HG02759 (cell line): ENCODE measurements around the gene CTNNA1.
A peak's percentile ranks its signal among the peaks of the same experiment; 100 is the strongest.

Experiments
- ATAC-seq: cut with Tn5 transposase; IDR thresholded peaks from one replicate; pipeline ENCODE4 v1.9.1; 2021; ENCODE audit warnings: mild to moderate bottlenecking, moderate library complexity; ENCODE audit not compliant: unreplicated experiment

The CTNNA1 gene

DNA sequence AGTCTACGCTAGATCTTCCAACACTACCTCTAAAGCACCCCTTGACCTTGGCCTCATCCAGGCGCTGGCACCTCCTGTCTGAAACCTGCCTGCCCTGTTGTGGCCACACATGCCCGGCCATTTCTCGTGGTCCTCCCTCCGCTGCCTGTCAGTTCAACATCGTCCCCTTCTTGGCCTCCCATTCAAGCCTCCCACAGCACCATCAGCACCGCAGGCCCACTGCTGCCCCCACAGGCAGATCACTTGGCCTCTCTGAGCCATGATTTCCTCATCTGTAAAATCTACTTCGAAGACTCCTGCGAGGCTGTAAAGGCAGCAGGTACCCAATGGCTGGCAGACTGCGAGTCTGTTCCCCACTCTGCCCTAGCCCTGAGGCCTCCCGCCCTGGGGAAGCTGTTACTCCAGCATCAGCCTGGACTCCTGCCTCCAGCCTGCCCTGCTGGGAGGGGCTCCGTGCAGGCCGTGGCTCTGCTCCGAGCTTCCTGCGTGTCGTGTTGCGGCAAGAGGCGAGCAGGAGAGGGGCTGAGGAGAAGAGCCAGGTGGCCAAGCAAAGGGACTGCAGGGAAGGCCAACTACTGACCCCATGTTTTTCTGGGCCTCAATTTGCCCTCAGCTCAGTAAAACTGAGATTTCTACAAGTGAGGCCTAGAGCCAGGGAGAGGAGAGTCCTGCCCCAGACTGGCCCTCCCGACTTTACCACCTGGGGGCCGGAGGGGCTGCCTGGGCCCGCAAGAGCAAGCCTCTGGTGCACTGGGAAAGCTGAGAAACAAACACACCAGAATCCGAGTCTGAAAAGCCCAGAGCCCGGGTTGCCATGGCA lies 192.4 kb downstream of the CTNNA1 start:
- no peak for ATAC-seq

- ATAC-seq = no peak
These were observed 193.0 kb downstream of the CTNNA1 start for GRCh38 chr5:138946241-138946623.

DNA sequence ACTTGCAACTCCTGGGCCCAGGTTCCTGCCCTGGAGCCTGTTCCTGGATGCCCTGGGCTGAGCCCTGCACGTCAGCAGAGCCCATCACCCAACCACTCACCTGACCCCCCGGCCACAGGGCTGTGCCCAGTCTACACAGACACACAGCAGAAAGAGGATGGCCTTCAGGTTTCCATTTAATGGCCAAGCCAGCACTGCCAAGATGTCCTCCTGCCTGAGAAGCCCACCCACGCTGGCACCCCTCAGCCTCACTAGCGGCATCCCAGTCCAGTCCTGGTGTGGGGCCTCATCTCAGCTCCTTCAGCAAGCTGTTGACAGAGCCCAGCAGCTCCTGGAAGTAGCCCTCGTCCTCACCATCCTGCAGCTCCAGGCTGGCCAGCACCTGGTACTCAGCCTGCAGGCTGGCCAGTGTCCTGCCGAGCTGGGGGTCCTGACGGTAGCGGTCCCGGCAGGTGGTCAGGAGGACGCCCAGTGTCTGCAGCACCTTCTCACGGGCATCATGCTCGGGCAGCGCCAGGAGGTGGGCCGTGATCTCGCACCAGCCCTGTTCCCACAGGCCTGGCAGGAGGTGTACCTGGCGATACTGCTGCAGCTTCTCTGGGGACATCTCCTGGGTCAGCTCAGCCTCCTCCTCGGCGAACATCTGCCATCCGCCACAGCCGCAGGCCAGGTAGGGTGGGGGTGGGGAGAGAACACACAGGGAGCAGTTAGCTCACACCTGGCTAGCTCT lies 193.8 kb downstream of the CTNNA1 start:
- no peak for ATAC-seq

DNA sequence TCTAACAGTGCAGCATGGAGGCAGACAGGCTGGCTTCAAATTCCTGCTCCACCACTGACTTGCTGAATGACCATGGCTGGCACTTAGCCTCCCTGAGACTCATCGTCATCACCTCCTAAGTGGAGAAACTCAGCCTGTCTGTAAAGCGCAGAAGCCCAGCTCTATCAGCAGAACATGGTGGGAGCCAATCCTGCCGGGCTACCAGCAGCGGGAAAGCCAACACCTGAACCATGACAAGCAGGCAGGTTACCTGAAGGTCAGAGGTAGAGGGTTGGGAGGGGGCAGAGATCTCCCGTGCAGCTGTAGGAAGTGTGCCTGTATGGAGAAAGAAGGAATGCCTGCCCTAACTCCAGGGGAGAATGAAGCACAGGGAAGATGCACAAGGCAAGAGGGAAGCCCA lies 194.6 kb downstream of the CTNNA1 start:
- no peak for ATAC-seq

GRCh38 chr5:138948471-138949222 lies 195.4 kb downstream of the CTNNA1 start:
- ATAC-seq = no peak

DNA sequence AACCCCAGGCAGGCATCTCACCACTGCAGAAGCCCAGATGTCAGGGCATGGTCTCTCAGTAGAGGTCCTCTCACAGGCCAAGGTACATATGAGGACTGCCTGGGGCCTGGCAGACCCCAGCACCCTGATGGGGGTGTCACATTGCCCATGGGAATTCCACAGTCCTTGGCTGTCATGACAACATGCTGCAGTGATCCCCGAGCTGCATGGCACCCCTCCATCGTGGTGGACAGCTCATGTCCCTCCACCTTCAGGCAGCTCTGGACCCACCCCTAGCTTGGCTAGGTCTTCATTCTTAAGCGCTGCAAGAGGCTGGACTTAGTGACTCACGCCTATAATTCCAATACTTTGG lies 196.0 kb downstream of the CTNNA1 start:
- no peak for ATAC-seq

GRCh38 chr5:138949988-138950387 lies 196.8 kb downstream of the CTNNA1 start:
- no peak for ATAC-seq

DNA sequence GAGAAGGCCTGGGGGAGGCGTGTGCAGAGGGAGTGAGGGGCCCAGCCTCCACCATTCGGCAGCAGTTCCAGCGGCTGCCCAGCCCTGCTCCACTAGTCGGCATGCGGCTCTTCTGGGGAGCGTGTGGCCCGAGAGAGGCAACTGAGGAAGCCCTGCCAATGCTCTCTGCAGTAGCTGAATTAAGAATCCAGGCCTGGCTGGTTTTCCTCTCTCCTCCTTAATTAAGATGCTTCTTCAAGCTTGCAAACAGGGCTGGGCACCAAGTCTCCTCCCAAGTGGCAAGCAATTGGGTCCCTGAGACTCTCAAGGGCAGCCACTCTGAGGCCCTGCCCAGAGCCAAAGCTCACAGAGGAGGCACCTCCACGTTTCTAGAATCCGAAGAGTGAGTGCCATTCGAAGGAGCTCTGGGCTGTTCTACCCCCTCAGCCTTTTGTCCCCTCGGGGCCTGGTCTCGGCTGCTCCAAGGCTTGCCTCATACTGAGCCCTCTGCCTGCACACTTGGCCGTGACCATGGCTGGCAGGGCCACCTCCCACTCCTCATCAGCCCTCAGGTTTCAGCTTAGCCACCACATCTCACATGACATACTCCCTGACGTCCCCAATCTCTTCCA lies 197.3 kb downstream of the CTNNA1 start:
- no peak for ATAC-seq

GRCh38 chr5:138951091-138951985 lies 198.1 kb downstream of the CTNNA1 start:
- ATAC-seq = no peak

GRCh38 chr5:138951986-138952735 lies 198.9 kb downstream of the CTNNA1 start:
- ATAC-seq = no peak

DNA sequence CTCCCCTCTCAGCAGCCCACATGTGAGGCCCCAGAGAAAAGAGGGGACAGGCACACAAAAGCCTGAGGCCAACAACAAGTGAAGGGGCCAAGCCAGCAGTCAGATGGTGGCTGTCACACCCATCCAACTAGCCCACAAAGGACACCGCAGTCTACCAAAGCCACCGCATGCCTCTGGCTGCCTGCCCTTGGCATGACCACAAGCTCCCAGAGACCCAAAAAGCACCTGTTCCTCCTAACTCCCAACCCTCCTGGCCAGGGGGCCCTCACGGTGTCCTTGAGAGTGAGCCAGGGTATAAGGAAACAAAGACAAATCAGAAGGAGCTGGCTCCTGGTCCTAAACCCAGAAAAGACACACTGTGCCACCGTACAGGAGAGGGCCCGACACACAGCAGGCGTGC lies 199.7 kb downstream of the CTNNA1 start:
- ATAC-seq = peak; percentile 15

- peak; percentile 78 for ATAC-seq
These were observed 200.4 kb downstream of the CTNNA1 start for GRCh38 chr5:138953387-138954256.

DNA sequence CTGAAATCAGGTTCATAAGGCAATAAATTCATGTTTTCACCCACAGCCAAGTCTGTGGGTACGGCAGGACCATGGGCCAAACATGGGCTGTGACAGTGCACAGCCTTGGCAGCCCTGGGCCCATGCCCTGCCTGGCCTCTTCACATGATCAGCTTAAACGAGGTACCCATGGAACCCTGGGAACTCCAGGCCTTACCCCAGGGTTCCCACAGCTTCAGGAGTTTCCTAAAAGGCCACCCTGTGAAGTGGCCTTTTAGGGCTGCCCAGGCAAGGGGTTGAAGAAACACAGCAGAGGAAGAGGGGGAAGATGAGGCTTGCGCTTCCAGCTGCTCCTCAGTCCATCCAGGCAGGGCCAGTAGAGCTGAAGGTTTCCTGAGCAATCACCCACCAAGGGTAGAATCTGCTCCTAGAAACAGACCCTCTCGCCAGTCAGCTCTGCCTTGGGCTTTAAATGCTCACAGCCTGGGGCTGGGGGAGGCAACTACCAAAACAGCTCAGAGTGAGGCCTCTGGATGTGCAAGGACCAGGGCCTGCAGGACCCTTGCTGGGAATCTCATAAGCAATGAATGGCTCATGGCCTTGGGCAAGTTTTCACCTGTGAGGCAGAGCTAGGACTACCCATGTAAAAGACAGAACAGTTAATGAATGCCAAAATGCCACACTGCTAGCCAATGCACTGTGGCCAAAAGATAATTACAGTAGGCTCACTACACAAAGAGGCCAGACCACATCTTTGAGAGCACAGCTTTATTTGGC lies 201.2 kb downstream of the CTNNA1 start:
- ATAC-seq = no peak

DNA sequence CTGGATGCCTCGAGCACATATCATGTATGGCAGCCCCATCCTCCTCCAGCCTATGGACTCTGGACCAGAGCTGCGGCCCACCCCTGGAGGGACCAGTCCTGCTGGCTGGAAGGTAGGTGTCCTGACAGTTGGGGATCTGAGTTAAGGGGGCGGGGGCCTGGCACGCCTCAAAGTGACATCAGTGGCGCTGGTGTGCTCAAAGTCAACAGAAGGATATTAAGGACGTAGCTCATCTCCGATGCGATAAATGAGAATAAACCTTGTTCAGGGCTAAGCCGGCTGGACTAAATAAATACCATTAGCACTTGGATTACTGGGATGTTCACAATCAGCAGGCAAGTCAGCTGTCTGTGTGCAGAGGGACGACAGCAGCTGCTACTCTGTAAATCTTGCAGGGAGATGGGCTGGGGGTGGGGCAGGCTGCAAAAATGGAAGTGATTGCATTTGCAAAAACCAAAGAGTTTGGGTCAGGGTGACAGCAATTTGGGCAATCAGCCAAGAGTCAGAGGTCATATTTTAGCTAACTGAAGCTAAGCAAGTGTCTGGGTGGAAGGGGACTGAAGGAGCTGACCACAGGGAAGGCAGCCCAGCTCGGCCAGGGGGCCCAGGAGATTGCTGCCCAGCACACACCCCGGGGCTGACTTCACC lies 201.9 kb downstream of the CTNNA1 start:
- no peak for ATAC-seq

GRCh38 chr5:138955671-138956295 lies 202.6 kb downstream of the CTNNA1 start:
- no peak for ATAC-seq

- ATAC-seq = no peak
These were observed 203.6 kb downstream of the CTNNA1 start for GRCh38 chr5:138956801-138957200.

- no peak for ATAC-seq
These were observed 207.0 kb downstream of the CTNNA1 start for GRCh38 chr5:138960145-138960692.
